NCI-H748 treated with DMSO at 0.1 percent for 48 hours (cell line): ENCODE results near the gene GIPC1.
"Not testable (repeated sequence)": the region's sequence is repeated elsewhere in the genome, so short reads cannot be mapped to it uniquely, and the experiment has no call there.

Experiments used
- DNase-seq: peaks from one replicate; lab custom pipeline; 2025; lab: John Stamatoyannopoulos, UW

The GIPC1 gene

DNA sequence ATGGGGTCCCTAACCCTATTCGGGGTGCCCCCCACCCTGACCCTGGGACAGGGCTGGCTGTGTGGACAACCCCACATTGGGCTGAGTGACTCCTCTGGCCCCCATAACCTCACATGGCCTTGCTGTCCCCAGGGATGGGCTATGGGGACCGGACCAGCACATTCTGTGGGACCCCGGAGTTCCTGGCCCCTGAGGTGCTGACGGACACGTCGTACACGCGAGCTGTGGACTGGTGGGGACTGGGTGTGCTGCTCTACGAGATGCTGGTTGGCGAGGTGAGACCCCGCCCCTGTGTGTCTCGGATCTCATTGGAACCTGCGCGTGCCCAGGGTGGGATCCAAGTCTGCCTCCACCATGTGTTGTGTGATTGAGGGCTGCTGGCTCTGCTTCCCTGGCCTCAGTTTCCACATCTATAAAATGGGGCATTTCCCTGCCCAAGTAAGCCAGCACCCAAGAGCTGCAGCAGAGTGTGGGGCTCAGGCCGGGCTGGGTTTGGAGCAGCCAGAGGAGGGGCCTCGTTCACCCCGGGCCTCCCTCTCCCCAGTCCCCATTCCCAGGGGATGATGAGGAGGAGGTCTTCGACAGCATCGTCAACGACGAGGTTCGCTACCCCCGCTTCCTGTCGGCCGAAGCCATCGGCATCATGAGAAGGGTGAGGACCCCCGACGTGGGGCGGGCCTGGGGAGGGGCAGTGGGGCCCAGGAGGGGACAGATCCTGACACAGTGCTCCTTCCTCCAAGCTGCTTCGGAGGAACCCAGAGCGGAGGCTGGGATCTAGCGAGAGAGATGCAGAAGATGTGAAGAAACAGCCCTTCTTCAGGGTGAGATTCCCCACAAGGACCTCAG is 25.7 kb downstream of the GIPC1 start:
- DNase-seq = no peak

DNA sequence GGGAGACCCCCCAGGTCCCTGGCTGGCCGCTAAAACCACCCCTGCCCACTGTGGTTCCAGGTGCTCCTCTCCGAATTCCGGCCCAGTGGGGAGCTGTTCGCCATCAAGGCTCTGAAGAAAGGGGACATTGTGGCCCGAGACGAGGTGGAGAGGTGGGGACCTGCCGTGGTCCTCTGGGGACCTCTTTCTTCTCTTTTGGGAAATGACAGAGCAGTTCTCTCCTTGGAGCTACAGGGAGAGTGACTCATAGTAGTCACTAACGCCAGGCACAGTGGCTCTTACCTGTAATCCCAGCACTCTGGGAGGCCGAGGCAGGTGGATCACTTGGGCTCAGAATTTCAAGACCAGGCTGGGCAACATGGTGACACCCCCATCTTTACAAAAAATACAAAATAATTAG is 28.1 kb downstream of the GIPC1 start:
- no peak for DNase-seq

DNA sequence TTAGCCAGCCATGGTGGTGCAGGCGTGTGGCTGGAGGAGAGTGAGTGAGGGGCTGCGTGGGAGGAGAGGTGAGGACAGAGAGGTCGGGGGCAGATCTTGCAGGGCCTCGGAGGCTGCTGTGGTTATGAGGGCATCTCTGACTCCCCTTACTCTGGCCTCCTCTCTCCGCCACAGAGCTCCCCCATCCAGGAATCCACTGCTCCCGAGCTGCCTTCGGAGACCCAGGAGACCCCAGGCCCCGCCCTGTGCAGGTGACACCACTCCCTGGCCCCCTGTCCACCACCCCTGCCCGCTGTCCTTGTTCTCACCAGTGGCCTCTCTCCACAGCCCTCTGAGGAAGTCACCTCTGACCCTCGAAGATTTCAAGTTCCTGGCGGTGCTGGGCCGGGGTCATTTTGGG is 28.5 kb downstream of the GIPC1 start:
- no peak for DNase-seq

DNA sequence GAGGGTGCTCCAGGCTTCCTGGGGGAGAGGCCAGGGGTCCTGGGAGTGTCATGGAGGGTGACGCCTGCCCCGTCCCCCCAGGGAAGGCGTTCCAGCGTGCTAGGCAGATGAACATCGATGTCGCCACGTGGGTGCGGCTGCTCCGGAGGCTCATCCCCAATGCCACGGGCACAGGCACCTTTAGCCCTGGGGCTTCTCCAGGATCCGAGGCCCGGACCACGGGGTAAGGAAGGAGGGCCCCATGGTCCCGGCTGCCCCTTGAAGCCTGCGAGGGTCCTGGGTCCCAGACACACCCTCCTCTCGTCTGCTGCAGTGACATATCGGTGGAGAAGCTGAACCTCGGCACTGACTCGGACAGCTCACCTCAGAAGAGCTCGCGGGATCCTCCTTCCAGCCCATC is 32.2 kb downstream of the GIPC1 start:
- DNase-seq = no peak

DNA sequence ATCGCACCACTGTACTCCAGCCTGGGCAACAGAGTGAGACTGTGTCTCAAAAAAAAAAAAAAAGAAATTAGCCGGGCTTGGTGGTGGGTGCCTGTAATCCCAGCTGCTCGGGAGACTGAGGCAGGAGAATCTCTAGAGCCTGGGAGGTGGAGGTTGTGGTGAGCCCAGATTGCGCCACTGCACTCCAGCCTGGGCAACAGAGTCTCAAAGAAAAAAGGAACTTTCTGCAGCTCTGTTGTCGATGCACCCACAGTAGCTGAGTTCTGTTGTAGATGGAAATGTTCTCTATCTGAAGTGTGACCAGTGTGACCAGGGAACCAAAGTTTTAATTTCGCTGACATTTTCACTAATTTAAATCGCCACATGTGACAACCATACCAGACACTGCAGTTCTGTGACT is 33.5 kb downstream of the GIPC1 start:
- DNase-seq = not testable (repeated sequence)

DNA sequence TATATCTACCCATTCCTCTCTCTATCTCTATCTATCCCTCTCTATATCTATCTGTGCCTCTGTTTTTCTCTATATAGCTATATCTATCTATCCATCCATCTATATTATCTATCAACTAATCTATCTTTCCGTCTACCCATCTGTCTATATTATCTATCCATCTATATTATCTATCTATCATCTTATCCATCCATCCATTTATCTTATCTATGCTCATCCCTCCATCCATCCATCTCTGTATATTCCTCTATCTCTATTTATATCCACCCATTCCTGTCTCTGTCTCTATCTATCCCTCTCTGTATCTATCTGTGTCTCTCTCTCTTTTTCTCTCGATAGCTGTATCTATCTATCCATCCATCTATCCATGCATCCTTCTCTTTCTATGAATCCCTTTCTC is 35.0 kb downstream of the GIPC1 start:
- DNase-seq = no peak

DNA sequence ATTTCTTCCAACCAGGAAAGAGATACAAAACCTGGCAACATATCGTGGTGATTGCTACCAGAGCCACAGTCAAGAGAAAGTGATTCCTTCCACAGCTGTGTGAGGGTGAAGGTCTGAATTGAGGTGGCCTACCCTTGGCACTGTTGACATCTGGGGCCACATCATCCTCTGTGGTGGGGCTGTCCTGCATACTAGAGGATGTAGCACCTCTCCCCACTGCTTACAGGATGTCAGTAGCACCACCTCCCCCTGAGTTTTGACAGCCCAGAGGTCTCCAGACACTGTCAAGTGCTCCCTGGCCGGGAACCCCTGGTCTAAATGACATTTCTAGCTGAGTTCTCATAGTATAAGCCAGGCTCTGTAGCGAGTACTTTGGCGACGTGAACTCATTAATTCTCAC is 36.2 kb downstream of the GIPC1 start:
- no peak for DNase-seq

DNA sequence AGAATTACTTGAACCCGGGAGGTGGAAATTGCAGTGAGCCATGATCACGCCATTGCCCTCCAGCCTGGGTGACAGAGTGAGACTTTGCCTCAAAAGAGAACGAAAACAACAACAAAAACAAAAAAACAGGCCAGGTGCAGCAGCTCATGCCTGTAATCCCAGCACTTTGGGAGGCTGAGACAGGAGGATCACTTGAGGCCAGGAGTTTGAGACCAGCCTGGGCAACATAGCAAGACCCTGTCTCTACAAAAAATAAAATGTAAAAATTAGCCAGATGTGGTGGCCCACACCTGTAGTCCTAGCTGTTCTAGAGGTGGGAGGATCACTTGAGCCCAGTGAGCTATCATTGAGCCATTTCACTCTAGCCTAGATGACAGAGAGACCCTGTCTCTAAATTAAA is 43.6 kb downstream of the GIPC1 start:
- DNase-seq = not testable (repeated sequence)

DNA sequence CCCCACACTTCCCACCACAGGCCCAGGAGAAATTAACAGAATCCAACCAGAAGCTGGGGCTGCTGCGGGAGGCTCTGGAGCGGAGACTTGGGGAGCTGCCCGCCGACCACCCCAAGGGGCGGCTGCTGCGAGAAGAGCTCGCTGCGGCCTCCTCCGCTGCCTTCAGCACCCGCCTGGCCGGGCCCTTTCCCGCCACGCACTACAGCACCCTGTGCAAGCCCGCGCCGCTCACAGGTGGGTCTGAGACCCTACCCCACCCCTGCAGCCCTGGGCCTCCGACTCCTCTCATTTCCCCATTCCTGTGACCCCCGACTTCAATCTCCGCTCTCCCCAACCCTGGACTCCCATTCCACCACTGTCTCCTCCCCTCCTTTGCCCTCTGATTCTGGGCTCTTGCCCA is 45.1 kb downstream of the GIPC1 start:
- DNase-seq = no peak

DNA sequence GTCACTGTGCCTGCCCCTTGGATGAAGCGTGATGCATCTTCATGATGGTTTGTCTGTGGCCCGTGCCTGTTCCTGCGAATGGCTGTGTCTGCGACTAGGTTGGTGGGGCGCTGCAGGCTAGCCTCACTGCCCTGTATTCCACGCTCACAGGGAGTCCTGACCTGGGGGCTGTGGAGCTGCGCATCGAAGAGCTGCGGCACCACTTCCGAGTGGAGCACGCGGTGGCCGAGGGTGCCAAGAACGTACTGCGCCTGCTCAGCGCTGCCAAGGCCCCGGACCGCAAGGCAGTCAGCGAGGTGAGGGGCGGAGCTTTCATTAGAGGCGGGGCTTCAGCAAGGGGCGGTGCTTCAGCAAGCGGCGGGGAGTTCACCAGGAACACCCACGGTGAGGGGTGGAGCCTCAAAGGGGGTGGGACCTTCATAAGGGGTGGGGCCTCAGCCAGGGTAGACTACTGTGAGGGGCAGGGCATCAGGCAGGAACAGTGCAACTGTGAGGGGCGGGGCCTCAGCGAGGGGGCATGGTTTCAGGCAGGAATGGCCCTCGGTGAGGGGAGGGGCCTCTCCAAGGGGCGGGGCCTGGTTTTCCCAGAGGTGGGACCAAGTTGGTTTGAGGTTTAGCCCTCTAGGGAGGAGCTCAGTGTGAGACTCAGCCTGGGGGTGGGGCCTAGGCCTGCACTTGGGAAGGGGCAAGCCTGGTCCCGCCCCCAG is 45.6 kb downstream of the GIPC1 start:
- no peak for DNase-seq

DNA sequence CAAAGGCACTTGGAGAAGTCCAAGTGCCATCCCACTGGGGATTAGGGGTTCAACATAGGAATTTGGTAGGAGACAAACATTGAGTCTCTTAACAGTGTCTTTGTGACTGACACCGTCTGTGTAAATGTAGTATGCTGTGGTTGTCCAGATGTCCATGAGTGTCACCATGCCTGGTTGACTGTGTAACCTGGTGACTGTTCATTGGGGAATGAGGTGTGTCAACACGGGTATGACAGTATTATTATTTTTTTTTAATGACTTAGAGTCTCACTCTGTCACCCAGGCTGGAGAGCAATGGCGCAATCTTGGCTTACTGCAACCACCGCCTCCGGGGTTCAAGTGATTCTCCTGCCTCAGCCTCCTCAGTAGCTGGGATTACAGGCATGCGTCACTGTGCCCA is 46.6 kb downstream of the GIPC1 start:
- DNase-seq = no peak

DNA sequence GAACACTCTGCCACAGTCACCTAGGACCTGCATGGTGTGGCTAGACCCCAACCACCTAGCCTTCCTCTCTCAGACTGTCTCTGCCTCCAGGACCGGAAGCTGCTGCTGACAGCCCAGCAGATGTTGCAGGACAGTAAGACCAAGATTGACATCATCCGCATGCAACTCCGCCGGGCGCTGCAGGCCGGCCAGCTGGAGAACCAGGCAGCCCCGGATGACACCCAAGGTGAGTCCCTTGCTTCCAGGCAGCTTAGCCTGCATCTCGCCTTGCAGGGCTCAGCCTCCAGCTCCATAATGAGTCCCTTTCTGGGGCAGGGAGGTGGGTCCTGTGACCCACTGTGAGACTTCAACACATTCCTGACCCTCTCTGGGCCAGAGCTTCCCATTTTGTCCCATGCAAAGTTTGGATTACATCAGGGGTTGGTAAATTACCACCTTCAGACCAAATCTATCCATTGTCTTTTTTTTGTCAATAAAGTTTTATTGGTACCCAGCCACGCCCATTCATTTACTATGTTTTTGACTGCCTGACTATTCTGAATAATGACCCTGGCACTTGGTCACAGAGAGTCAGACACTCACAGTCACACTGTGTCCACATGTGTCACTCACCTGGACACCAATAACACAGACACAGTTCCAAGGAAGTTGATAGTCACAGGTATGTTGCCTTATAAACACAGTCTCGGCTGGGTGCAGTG is 49.4 kb downstream of the GIPC1 start:
- no peak for DNase-seq

DNA sequence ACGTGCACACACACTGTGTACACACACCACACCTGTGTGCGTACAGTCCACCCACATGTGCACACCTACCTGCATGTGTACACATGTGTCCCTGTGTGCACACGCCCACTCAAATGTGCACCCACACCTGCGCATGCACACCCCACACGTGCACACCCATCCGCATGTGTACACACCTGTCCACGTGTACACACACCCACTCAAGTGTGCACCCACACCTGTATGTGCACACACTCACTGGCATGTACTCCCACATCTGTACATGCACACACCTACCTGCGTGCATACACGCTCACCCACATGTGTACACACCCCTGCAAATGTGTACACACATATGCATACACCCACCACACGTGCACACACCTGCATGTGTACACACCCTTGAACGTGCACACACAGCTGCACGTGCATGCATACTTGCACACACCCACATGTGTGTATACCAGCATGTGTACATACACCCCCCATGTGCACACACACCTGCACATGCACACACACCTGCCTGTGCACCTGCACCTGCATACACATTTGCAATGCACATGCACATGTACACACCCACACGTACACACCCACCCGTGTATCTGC is 52.2 kb downstream of the GIPC1 start:
- DNase-seq = no peak

DNA sequence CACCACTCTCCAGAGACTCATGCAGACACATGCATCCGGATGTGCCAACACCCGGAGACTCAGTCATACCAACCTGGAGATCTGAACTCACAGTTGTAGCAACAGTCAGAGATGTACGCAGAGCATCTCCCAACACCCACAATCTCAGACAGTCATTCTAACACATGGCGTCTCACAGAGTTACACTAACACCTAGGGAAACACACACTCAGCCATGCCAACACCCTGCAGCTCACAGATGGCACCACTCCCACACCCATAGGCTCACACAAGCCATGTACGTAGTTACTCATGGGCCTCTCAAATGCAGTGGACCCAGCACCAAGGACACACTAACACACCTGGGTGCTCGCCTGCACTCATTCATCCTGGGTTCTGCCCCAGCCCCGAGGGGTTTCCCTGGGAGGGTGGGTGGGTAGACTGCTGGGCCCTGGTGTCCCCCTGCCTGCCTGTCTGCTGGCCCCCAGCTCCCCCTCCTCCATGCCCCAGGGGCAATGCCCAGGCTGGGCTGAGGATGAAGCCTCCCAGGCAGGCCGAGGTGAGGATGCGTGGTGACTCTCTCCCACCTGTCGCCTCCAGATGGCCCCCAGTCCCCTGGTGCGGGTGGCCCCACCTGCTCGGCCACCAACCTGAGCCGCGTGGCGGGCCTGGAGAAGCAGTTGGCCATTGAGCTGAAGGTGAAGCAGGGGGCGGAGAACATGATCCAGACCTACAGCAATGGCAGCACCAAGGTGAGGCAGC is 52.9 kb downstream of the GIPC1 start:
- DNase-seq = no peak

DNA sequence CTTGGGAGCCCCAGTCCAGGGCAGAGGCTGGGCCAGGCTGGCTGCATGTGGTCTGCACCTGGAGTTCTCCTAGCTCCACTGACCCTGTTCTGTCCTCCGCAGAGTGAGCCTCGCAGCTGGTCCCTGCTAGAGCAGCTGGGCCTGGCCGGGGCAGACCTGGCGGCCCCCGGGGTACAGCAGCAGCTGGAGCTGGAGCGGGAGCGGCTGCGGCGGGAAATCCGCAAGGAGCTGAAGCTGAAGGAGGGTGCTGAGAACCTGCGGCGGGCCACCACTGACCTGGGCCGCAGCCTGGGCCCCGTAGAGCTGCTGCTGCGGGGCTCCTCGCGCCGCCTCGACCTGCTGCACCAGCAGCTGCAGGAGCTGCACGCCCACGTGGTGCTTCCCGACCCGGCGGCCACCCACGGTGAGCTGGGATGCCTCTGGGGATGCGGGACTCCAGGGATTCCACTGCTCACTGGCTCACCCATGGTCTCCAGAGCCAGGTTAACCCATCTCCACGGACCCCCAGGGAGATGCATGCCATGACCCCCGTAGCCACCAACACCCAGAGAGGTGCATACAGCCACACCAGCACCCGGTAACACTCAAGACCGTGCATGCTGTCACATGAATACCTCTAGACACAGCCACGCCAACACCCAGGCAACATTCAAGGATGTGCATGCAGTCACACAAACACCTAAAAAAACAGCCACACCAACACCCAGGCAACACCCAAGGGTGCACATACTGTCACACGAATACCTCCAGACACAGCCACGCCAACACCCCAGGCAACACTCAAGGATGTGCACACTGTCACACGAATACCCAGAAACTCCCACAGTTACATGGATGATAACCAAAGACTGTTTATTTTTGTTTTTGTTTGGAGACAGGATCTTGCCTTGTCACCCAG is 54.6 kb downstream of the GIPC1 start:
- no peak for DNase-seq

DNA sequence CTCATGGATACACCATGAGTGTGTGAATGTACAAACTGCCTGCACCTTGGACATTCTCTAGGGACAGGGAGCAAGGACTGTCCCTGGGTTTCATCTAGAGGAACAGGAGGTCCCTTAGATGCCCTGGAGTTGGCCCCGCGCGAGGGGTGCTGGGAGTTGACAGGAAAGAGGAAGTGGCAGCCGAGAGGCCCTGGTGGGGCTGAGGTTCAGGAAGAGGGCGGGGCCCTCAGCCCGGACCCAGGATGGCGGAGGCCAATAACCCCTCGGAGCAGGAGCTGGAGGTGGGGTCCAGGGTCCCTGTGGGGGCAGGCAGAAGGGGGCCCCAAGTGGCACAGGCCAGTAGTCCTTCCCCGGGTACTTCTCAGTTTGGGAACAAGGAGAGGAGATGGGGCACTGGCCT is 55.9 kb downstream of the GIPC1 start:
- no peak for DNase-seq

DNA sequence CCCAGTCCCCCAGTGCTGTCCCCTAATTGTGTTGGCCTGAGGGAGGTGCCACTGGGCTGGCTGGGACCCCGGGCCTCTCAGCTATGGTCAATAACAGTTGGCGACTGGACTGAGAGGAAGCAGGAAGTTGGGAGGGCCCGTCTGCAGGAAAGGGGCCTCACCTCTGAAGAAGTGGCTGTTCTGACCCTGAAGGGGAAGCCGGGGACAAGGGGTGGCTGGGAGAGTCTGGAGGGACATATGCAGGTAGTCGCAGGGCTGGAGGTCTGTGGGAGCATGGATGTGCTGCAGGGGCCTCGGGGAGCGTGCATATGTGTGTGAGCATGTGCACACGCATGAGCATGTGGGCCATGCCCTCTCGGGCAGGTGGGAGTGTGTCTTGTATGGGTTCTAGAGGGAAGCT is 56.9 kb downstream of the GIPC1 start:
- no peak for DNase-seq

DNA sequence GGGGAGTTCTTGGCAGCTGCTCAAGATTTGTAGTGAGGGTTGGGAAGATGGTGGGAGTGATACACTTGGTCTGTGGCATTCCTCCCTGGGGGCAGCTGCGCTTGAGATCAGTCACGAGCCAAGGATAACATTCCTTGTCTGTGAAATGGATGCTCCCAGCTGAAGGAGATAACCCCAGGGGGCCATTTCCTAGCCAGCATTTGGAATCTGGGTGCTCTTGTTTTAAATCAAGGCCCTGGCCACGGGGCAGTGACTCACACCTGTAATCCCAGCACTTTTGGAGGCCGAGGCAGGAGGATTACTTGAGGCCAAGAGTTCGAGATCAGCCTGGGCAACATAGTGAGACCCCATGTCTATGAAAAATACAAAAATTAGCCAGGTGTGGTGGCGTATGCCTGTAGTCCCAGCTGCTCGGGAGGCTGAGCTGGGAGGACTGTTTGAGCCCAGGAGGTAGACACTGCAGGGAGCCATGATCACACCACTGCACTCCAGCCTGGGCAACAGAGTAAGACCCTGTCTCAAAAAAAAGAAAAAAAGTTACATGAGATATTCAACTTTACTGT is 58.3 kb downstream of the GIPC1 start:
- no peak for DNase-seq

DNA sequence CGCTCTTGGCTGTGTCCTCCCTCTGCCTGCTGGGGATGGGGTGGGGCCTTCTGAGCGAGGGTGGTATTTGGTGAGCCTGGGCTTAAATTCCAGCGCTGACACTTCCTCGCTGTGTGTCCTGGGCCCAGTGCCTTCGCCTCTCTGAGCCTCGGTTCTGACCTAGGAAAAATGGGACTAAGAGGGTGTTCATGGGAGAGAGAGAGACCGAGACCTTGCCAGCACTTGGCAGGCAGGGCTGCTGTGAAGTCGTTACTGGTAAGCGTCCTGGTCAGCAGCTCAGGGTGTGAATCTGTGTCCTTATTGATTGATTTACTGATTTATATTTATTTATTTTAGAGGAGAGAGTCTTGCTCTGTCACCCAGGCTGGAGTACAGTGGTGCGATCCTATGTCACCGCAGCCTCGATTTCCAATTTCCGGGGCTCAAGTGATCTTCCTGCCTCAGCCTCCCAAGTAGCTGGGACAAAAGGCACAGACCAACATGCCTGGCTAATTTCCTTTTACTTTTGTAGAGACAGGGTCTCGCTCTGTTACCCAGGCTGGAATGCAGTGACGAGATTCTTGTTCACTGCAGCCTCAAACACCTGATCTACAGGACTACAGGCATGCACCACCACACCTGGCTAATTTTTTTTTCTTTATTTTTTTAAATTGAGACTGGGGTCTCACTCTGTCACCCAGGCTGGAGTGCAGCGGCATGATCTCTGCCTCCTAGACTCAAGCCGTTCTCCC is 60.4 kb downstream of the GIPC1 start:
- no peak for DNase-seq
